ENCODE data around the gene SMAD6.
A peak's percentile ranks its signal among the peaks of the same experiment; 100 is the strongest.

The SMAD6 gene

GRCh38 chr15:66704019-66704802, 2.2 kb downstream of the SMAD6 start:
- DNase-seq: no peak

GRCh38 chr15:66704803-66705153, 2.7 kb downstream of the SMAD6 start:
- DNase-seq: no peak

GRCh38 chr15:66705277-66706146, 3.5 kb downstream of the SMAD6 start:
- DNase-seq: no peak

- DNase-seq: no peak
Measured at GRCh38 chr15:66706225-66706732, 4.2 kb downstream of the SMAD6 start.

GRCh38 chr15:66706840-66707239, 4.8 kb downstream of the SMAD6 start:
- no peak for DNase-seq

GRCh38 chr15:66707310-66708082, 5.5 kb downstream of the SMAD6 start:
- peak in 1 of 14 donors; percentile 19 for DNase-seq

GRCh38 chr15:66708389-66708788, 6.4 kb downstream of the SMAD6 start:
- no peak for DNase-seq

GRCh38 chr15:66709884-66710283, 7.8 kb downstream of the SMAD6 start:
- DNase-seq: no peak

- no peak for DNase-seq
Measured at GRCh38 chr15:66711260-66711659, 9.2 kb downstream of the SMAD6 start.

- DNase-seq: no peak
Measured at GRCh38 chr15:66711862-66712261, 9.8 kb downstream of the SMAD6 start.

GRCh38 chr15:66713843-66714508, 11.9 kb downstream of the SMAD6 start:
- no peak for DNase-seq

GRCh38 chr15:66714543-66714981, 12.5 kb downstream of the SMAD6 start:
- no peak for DNase-seq

GRCh38 chr15:66715181-66715624, 13.2 kb downstream of the SMAD6 start:
- no peak for DNase-seq

- no peak for DNase-seq
Measured at GRCh38 chr15:66715720-66716655, 14.0 kb downstream of the SMAD6 start.

- no peak for DNase-seq
Measured at GRCh38 chr15:66716656-66717020, 14.6 kb downstream of the SMAD6 start.

GRCh38 chr15:66718220-66718988, 16.4 kb downstream of the SMAD6 start:
- no peak for DNase-seq

- DNase-seq: no peak
Measured at GRCh38 chr15:66719471-66719870, 17.4 kb downstream of the SMAD6 start.

GRCh38 chr15:66720206-66721010, 18.4 kb downstream of the SMAD6 start:
- DNase-seq: peak in 1 of 14 donors; percentile 48

GRCh38 chr15:66721020-66721419, 19.0 kb downstream of the SMAD6 start:
- no peak for DNase-seq

All from C1 segment of cervical spinal cord (tissue), 14 donors.